Measurements from ENCODE around the gene PTCRA. TPM values are rescaled to one million over a fixed set of nuclear protein-coding genes. Genes with fewer than 3 reads are reported as not detected.
"Not testable (repeated sequence)": the region's sequence is repeated elsewhere in the genome, so short reads cannot be mapped to it uniquely, and the experiment has no call there.

Gene PTCRA
- total RNA-seq, 1 donor: not detected

GRCh38 chr6:42937548-42938427 is 21.9 kb downstream of the PTCRA start:
- TF ChIP-seq, protein P1, sequence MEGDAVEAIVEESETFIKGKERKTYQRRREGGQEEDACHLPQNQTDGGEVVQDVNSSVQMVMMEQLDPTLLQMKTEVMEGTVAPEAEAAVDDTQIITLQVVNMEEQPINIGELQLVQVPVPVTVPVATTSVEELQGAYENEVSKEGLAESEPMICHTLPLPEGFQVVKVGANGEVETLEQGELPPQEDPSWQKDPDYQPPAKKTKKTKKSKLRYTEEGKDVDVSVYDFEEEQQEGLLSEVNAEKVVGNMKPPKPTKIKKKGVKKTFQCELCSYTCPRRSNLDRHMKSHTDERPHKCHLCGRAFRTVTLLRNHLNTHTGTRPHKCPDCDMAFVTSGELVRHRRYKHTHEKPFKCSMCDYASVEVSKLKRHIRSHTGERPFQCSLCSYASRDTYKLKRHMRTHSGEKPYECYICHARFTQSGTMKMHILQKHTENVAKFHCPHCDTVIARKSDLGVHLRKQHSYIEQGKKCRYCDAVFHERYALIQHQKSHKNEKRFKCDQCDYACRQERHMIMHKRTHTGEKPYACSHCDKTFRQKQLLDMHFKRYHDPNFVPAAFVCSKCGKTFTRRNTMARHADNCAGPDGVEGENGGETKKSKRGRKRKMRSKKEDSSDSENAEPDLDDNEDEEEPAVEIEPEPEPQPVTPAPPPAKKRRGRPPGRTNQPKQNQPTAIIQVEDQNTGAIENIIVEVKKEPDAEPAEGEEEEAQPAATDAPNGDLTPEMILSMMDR (IDR thresholded peaks at IDR 0.05; ENCODE audit: insufficient read depth, low read length): no peak

GRCh38 chr6:42938428-42938796 is 22.6 kb downstream of the PTCRA start:
- TF ChIP-seq, protein P1 (IDR thresholded peaks at IDR 0.05; ENCODE audit: insufficient read depth, low read length): no peak
- no peak for DNase-seq (ENCODE audit: low read depth)
- H3K4me3 ChIP-seq (ENCODE audit: low read depth, low read length): no peak overlapping the region

More at GRCh38 chr6:42937548-42938427, 21.9 kb downstream of the PTCRA start:
- no peak for DNase-seq (ENCODE audit: low read depth)
- H3K4me3 ChIP-seq (ENCODE audit: low read depth, low read length): no peak overlapping the region

DNA sequence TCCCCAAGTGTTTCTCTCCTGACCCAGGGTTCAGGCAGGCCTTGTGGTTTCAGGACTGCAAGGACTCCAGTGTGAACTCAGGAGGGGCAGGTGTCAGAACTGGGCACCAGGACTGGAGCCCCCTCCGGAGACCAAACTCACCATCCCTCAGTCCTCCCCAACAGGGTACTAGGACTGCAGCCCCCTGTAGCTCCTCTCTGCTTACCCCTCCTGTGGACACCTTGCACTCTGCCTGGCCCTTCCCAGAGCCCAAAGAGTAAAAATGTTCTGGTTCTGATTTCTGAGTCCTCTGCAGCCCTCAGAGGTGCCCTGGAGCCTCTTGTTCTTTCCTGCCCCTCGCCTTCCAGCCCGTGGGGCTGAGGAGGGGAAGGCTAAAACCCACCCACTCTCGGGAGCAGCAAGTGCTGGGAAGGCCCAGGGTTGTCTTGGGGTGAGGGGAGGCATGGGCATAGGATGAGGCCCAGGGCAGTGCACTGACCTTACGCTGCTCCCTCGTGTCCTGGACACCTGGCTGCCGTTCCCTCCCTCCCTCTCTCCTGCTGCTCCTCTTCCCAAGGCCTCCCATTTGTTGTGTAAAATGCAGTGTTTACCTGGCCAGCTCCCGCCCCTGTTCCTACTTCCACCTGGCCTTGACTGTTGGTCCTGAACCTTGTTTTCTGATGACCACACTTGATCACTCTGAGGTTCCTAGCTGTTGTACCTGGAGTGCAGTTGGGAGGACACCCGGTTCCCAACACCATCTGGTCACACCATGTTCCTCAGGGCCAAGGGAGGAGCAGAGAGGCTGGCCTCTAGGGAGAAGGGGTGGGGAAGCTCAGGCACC is 23.3 kb downstream of the PTCRA start:
- no peak for DNase-seq (ENCODE audit: low read depth)
- TF ChIP-seq, protein P1 (IDR thresholded peaks at IDR 0.05; ENCODE audit: insufficient read depth, low read length): no peak
- H3K4me3 ChIP-seq (ENCODE audit: low read depth, low read length): no peak overlapping the region

GRCh38 chr6:42939810-42940167 is 23.9 kb downstream of the PTCRA start:
- TF ChIP-seq, protein P1 (IDR thresholded peaks at IDR 0.05; ENCODE audit: insufficient read depth, low read length): no peak
- no peak overlapping the region for H3K4me3 ChIP-seq (ENCODE audit: low read depth, low read length)
- DNase-seq (ENCODE audit: low read depth): no peak

- no peak overlapping the region for H3K4me3 ChIP-seq (ENCODE audit: low read depth, low read length)
- no peak for DNase-seq (ENCODE audit: low read depth)
- TF ChIP-seq, protein P1 (IDR thresholded peaks at IDR 0.05; ENCODE audit: insufficient read depth, low read length): no peak
Observed at GRCh38 chr6:42940493-42941045, 24.7 kb downstream of the PTCRA start.

- not testable (repeated sequence) for DNase-seq (ENCODE audit: low read depth); H3K4me3 ChIP-seq (ENCODE audit: low read depth, low read length)
Observed at GRCh38 chr6:42941356-42941755, 25.5 kb downstream of the PTCRA start.

DNA sequence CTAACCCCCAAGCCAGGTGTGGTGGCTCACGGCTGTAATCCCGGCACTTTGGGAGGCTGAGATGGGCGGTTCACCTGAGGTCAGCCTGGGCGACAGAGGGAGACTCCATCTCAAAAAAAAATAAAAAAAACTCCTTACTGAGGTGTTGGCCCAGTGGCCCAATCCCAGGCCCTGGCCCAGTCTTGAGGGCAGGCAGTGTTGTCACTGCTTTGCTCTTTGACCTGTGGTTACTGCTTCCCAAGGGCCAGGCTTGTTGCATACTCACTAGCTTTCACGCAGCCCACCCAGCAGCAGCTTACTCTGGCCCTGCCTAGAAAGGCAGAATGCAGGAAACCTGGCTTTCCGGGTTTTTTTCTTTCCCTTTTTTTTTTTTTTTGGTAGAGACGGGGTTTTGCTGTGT is 26.6 kb downstream of the PTCRA start:
- no peak for DNase-seq (ENCODE audit: low read depth)
- TF ChIP-seq, protein P1 (IDR thresholded peaks at IDR 0.05; ENCODE audit: insufficient read depth, low read length): no peak
- H3K4me3 ChIP-seq (ENCODE audit: low read depth, low read length): no peak overlapping the region

Data from fibroblast of the aortic adventitia (primary cell).